Upper lobe of right lung (tissue), 1 donor: ENCODE results near the gene GBP6. TPM values are rescaled to one million over a fixed set of nuclear protein-coding genes. Genes with fewer than 3 reads are reported as not detected.
"Not testable (repeated sequence)": the region's sequence is repeated elsewhere in the genome, so short reads cannot be mapped to it uniquely, and the experiment has no call there.

ENCODE experiments used
- ATAC-seq: fragments of 200-7000 bp; cut with Tn5 transposase; one replicate; pipeline ENCODE4 v1.9.1; 2020; ENCODE audit warnings: mild to moderate bottlenecking, moderate library complexity
- DNase-seq: peaks from one replicate; pipeline ENCODE4 v3.0.0-alpha.2; 2020
- H3K27ac ChIP-seq: fragments of 200-600 bp; one replicate; pipeline ENCODE4 v1.8.0; 2022
- H3K27me3 ChIP-seq: fragments of 200-600 bp; one replicate; pipeline ENCODE4 v1.8.0; 2022; ENCODE audit warnings: mild to moderate bottlenecking
- H3K36me3 ChIP-seq: fragments of 200-600 bp; one replicate; pipeline ENCODE4 v1.8.0; 2022
- H3K4me1 ChIP-seq: fragments of 200-600 bp; one replicate; pipeline ENCODE4 v1.8.0; 2022
- H3K4me3 ChIP-seq: fragments of 200-600 bp; one replicate; pipeline ENCODE4 v1.8.0; 2022; ENCODE audit warnings: mild to moderate bottlenecking
- H3K9me3 ChIP-seq: fragments of 200-600 bp; one replicate; pipeline ENCODE4 v1.8.0; 2022
- CTCF ChIP-seq: fragments of 200-600 bp; IDR thresholded peaks from one replicate; pipeline ENCODE4 v1.8.0; 2022; ENCODE audit warnings: antibody characterized with exemption
- intact Hi-C: fragments of 100-400 bp; cut with DNase I; formaldehyde crosslinking; loops from one replicate; pipeline ENCODE4 v1.11.0; 2022
- total RNA-seq: library from RNA; stranded (reverse); fragmentation: NEBNext Ultra II Directional; extraction: Animal tissue kit (Norgen Biotek cat#: 25700); gene quantifications from one replicate; pipeline ENCODE4 v1.2.1, GENCODE V29; 2021
- donor health status: DM: no; HTN: yes; CAD: no; lungs with severe emphysema.

GBP6 gene
- total RNA-seq, 1 donor from 2014 or later = 0.12 TPM

- no peaks in the 10 kb centered on the region for H3K36me3 ChIP-seq
- no peak overlapping the region for H3K4me3 ChIP-seq
- ATAC-seq (peak; percentile 71), DNase-seq (no peak)
- no peak overlapping the region for H3K27ac ChIP-seq
- no peaks in the 10 kb centered on the region for H3K4me1 ChIP-seq
- TF ChIP-seq CTCF = no peak
- H3K9me3 ChIP-seq = no peaks in the 10 kb centered on the region
- intact Hi-C loops = no loop called here
- no peaks in the 10 kb centered on the region for H3K27me3 ChIP-seq
These were observed 65.2 kb downstream of the GBP6 start for GRCh38 chr1:89429062-89429461.

GRCh38 chr1:89429681-89430080, 65.8 kb downstream of the GBP6 start:
- ATAC-seq, H3K9me3 ChIP-seq, DNase-seq, intact Hi-C loops, H3K4me1 ChIP-seq, H3K4me3 ChIP-seq, H3K27ac ChIP-seq, H3K36me3 ChIP-seq, H3K27me3 ChIP-seq: not testable (repeated sequence)

GRCh38 chr1:89433421-89433820, 69.6 kb downstream of the GBP6 start:
- H3K4me1 ChIP-seq = no peaks in the 10 kb centered on the region
- ATAC-seq (no peak), DNase-seq (no peak)
- H3K27me3 ChIP-seq = no peaks in the 10 kb centered on the region
- intact Hi-C loops = no loop called here
- H3K27ac ChIP-seq = no peak overlapping the region
- TF ChIP-seq CTCF = no peak
- H3K36me3 ChIP-seq = no peaks in the 10 kb centered on the region
- no peak overlapping the region for H3K4me3 ChIP-seq
- H3K9me3 ChIP-seq = no peaks in the 10 kb centered on the region

GRCh38 chr1:89434058-89434780, 70.4 kb downstream of the GBP6 start:
- H3K36me3 ChIP-seq, H3K4me1 ChIP-seq, H3K27me3 ChIP-seq, H3K9me3 ChIP-seq, ATAC-seq, H3K27ac ChIP-seq, intact Hi-C loops, DNase-seq, H3K4me3 ChIP-seq: not testable (repeated sequence)

Other genes starting within 250 kb of the GBP6 start
- 40.8 TPM for gene GBP2, start 237.9 kb upstream of the GBP6 start, total RNA-seq
- 0.32 TPM for gene GBP7, start 188.1 kb upstream of the GBP6 start, total RNA-seq
- 32.9 TPM for gene GBP4, start 165.1 kb upstream of the GBP6 start, total RNA-seq
- 5.4 TPM for gene GBP5, start 91.2 kb upstream of the GBP6 start, total RNA-seq
- 22.3 TPM for gene LRRC8B, start 160.8 kb downstream of the GBP6 start, total RNA-seq